ENCODE measurements around the gene TSPAN5.

GRCh38 chr4:98536631-98537030 is 121.8 kb downstream of the TSPAN5 start:
- no peak for TF ChIP-seq MXI1 (conservative IDR thresholded peaks at IDR 0.05; ENCODE audit: poor library complexity, severe bottlenecking)
- TF ChIP-seq POLR2AphosphoS5 (IDR thresholded peaks at IDR 0.05), result no peak
- TF ChIP-seq SMC3 (conservative IDR thresholded peaks at IDR 0.05; ENCODE audit: poor library complexity), result no peak
- no peak for TF ChIP-seq RAD21 (conservative IDR thresholded peaks at IDR 0.05)

All from neural cell (in vitro differentiated cells).